SK-N-SH treated with all-trans-retinoic acid at 6 μM for 48 hours (cell line): ENCODE data around the gene NDUFA11.

ENCODE experiments used
- BACH2 ChIP-seq: fragments of 250-450 bp; sonication (Bioruptor Pico); IDR thresholded peaks from 2 replicates; pipeline ENCODE4 v1.9.0; 2021; ENCODE audit warnings: mild to moderate bottlenecking, borderline replicate concordance
- ESRRG ChIP-seq: fragments of 250-450 bp; sonication (Bioruptor Pico); IDR thresholded peaks from 2 replicates; pipeline ENCODE4 v1.6.1; 2021; ENCODE audit warnings: mild to moderate bottlenecking
- GLIS3 ChIP-seq: fragments of 250-450 bp; sonication (Bioruptor Pico); IDR thresholded peaks from 2 replicates; pipeline ENCODE4 v1.5.0; 2020; ENCODE audit warnings: mild to moderate bottlenecking, moderate library complexity
- ISL1 ChIP-seq: fragments of 250-450 bp; sonication (Bioruptor Pico); IDR thresholded peaks from 2 replicates; pipeline ENCODE4 v2.1.2; 2022; ENCODE audit warnings: mild to moderate bottlenecking, moderate library complexity
- RARB ChIP-seq: fragments of 250-450 bp; sonication (Bioruptor Pico); IDR thresholded peaks from 2 replicates; pipeline ENCODE4 v1.8.0; 2021; ENCODE audit warnings: mild to moderate bottlenecking, moderate library complexity
- SNAI2 ChIP-seq: fragments of 250-450 bp; sonication (Bioruptor Pico); IDR thresholded peaks from 2 replicates; pipeline ENCODE4 v1.5.0; 2020; ENCODE audit warnings: mild to moderate bottlenecking, moderate library complexity
- TCF4 ChIP-seq: fragments of 250-450 bp; sonication (Bioruptor Pico); IDR thresholded peaks from 2 replicates; pipeline ENCODE4 v1.8.0; 2021; ENCODE audit warnings: mild to moderate bottlenecking, moderate library complexity, borderline replicate concordance
- TOX ChIP-seq: fragments of 250-450 bp; sonication (Bioruptor Pico); IDR thresholded peaks from 2 replicates; pipeline ENCODE4 v1.8.0; 2021; ENCODE audit warnings: mild to moderate bottlenecking, moderate library complexity, borderline replicate concordance
- ZFP3 ChIP-seq: fragments of 250-450 bp; sonication (Bioruptor Pico); IDR thresholded peaks from 2 replicates; pipeline ENCODE4 v1.5.0; 2020; ENCODE audit warnings: mild to moderate bottlenecking, moderate library complexity
- TF ChIP-seq, protein P1 (sequence below): fragments of 250-450 bp; sonication (Bioruptor Pico); IDR thresholded peaks from 2 replicates; pipeline ENCODE4 v1.8.0; 2020; ENCODE audit warnings: mild to moderate bottlenecking, moderate library complexity, borderline replicate concordance

DNA sequence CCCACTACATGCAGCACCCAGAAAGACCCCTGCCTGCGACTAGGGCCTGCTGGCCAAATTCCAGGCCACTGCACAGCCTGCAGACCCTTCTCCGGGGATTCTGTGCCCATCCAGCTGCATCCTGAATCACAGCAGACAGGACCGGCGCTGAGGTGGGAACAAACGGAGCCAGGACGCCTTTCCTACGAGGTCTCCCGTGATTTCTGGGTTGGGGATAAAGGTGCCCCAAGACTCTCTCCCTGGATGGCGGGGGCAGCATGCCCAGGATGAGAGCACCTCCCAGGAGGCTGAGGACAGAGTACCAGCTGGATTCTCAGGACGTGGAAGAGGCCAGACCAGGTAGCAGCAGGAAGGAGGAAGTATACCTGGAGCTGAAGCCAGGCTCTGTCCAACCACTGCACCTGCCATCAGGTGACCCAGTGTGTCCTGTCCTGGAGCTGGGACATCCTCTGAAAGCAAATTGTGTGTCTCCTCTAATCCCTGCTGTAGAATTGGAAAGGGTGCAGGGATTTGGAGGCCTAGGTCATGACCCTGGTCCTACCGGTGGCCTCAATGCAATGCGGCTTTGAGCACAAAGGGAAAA is 29.9 kb downstream of the NDUFA11 start:
- TF ChIP-seq SNAI2 (CRISPR knock-in tag): no peak
- TF ChIP-seq, protein P1, sequence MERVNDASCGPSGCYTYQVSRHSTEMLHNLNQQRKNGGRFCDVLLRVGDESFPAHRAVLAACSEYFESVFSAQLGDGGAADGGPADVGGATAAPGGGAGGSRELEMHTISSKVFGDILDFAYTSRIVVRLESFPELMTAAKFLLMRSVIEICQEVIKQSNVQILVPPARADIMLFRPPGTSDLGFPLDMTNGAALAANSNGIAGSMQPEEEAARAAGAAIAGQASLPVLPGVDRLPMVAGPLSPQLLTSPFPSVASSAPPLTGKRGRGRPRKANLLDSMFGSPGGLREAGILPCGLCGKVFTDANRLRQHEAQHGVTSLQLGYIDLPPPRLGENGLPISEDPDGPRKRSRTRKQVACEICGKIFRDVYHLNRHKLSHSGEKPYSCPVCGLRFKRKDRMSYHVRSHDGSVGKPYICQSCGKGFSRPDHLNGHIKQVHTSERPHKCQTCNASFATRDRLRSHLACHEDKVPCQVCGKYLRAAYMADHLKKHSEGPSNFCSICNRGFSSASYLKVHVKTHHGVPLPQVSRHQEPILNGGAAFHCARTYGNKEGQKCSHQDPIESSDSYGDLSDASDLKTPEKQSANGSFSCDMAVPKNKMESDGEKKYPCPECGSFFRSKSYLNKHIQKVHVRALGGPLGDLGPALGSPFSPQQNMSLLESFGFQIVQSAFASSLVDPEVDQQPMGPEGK (CRISPR knock-in tag): no peak
- TF ChIP-seq ESRRG (CRISPR knock-in tag): no peak
- no peak for TF ChIP-seq RARB (CRISPR knock-in tag)
- TF ChIP-seq GLIS3 (CRISPR knock-in tag): no peak
- no peak for TF ChIP-seq ISL1
- no peak for TF ChIP-seq TOX (CRISPR knock-in tag)
- no peak for TF ChIP-seq ZFP3
- TF ChIP-seq BACH2 (CRISPR knock-in tag): no peak
- TF ChIP-seq TCF4 (CRISPR knock-in tag): no peak
